Caki2 (cell line): ENCODE data around the gene PYDC2. TPM values are rescaled to one million over a fixed set of nuclear protein-coding genes. Genes with fewer than 3 reads are reported as not detected.
"Not testable (repeated sequence)": the region's sequence is repeated elsewhere in the genome, so short reads cannot be mapped to it uniquely, and the experiment has no call there.

Source experiments
- DNase-seq: peaks from one replicate; pipeline ENCODE4 v3.0.0-alpha.2; 2015; ENCODE audit warnings: low read depth
- in situ Hi-C: cut with HindIII; loops from 2 replicates; pipeline ENCODE4 v1.10.0; 2016; ENCODE audit warnings: low sequenced_read_pairs, low pct_unique_long_range_greater_than_20kb, mixed read lengths
- total RNA-seq: library from RNA; depleted of rRNA; stranded (reverse); fragments of >200 nt; shearing (Covaris generic); gene quantifications from 2 replicates; pipeline ENCODE4 v1.2.3, GENCODE V29; 2014; ENCODE audit warnings: low replicate concordance

The PYDC2 gene
- total RNA-seq, 1 experiment from 2014 or later: not detected

- in situ Hi-C loops: no loop called here
- DNase-seq: no peak
Observed at GRCh38 chr3:191444569-191444968, 16.4 kb upstream of the PYDC2 start.

- in situ Hi-C loops: no loop called here
- no peak for DNase-seq
Observed at GRCh38 chr3:191449256-191449655, 11.7 kb upstream of the PYDC2 start.

GRCh38 chr3:191455257-191455952 is 5.6 kb upstream of the PYDC2 start:
- no peak for DNase-seq
- in situ Hi-C loops: no loop called here

GRCh38 chr3:191460360-191460759 is 603 bp upstream of the PYDC2 start:
- in situ Hi-C loops: no loop called here
- no peak for DNase-seq

- in situ Hi-C loops: no loop called here
- DNase-seq: no peak
Observed at GRCh38 chr3:191470080-191470479, 9.1 kb downstream of the PYDC2 start.

- DNase-seq: no peak
- in situ Hi-C loops: no loop called here
Observed at GRCh38 chr3:191470545-191470944, 9.6 kb downstream of the PYDC2 start.

GRCh38 chr3:191473661-191474198 is 12.8 kb downstream of the PYDC2 start:
- in situ Hi-C loops: no loop called here
- no peak for DNase-seq

- in situ Hi-C loops: no loop called here
- peak; percentile 44 for DNase-seq
Observed at GRCh38 chr3:191476066-191476772, 15.3 kb downstream of the PYDC2 start.

GRCh38 chr3:191483994-191484393 is 23.0 kb downstream of the PYDC2 start:
- DNase-seq, in situ Hi-C loops: not testable (repeated sequence)

GRCh38 chr3:191484461-191484860 is 23.5 kb downstream of the PYDC2 start:
- DNase-seq: no peak
- in situ Hi-C loops: no loop called here

- in situ Hi-C loops: no loop called here
- DNase-seq: no peak
Observed at GRCh38 chr3:191492601-191493000, 31.6 kb downstream of the PYDC2 start.

- in situ Hi-C loops: no loop called here
- DNase-seq: no peak
Observed at GRCh38 chr3:191493336-191493735, 32.4 kb downstream of the PYDC2 start.

GRCh38 chr3:191499307-191500080 is 38.5 kb downstream of the PYDC2 start:
- in situ Hi-C loops: no loop called here
- DNase-seq: no peak

GRCh38 chr3:191500892-191501291 is 39.9 kb downstream of the PYDC2 start:
- in situ Hi-C loops: no loop called here

GRCh38 chr3:191502583-191502982 is 41.6 kb downstream of the PYDC2 start:
- DNase-seq: peak; percentile 25
- in situ Hi-C loops: no loop called here

More at GRCh38 chr3:191500892-191501291, 39.9 kb downstream of the PYDC2 start:
- no peak for DNase-seq

GRCh38 chr3:191509078-191509477 is 48.1 kb downstream of the PYDC2 start:
- in situ Hi-C loops: no loop called here
- DNase-seq: no peak
